ENCODE measurements around the gene ARSK. TPM values are rescaled to one million over a fixed set of nuclear protein-coding genes. Genes with fewer than 3 reads are reported as not detected.

Gene ARSK
- total and polyA plus RNA-seq, 2 donors from 2014 or later, result 4.5 to 5.9 TPM

DNA sequence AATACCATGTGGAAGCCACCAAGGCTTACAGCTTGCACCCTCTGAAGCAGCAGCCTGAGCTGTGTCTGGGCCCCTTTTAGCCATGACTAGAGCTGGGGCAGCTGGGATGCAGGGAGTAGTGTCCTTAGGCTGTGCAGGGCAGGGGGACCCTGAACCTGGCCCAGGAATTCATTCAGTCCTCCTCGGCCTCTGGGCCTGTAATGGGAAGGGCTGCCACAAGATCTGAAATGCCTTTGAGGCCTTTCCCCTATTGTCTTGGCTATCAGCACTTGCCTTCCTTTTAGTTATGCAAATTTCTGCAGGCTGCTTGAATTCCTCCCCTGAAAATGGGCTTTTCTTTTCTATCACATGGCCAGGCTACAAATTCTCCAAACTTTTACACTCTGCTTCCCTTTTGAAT is 74.0 kb downstream of the ARSK start:
- TF ChIP-seq, protein P1, sequence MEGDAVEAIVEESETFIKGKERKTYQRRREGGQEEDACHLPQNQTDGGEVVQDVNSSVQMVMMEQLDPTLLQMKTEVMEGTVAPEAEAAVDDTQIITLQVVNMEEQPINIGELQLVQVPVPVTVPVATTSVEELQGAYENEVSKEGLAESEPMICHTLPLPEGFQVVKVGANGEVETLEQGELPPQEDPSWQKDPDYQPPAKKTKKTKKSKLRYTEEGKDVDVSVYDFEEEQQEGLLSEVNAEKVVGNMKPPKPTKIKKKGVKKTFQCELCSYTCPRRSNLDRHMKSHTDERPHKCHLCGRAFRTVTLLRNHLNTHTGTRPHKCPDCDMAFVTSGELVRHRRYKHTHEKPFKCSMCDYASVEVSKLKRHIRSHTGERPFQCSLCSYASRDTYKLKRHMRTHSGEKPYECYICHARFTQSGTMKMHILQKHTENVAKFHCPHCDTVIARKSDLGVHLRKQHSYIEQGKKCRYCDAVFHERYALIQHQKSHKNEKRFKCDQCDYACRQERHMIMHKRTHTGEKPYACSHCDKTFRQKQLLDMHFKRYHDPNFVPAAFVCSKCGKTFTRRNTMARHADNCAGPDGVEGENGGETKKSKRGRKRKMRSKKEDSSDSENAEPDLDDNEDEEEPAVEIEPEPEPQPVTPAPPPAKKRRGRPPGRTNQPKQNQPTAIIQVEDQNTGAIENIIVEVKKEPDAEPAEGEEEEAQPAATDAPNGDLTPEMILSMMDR (IDR thresholded peaks at IDR 0.05; ENCODE audit: borderline replicate concordance, extremely low read depth, insufficient read depth), result no peak
- Histone ChIP-seq H3K27ac (ENCODE audit: low read depth in 2 of 2, low read length in 2 of 2) (no peak overlapping the region), H3K4me3 (ENCODE audit: low read length in 3 of 3) (no peak overlapping the region), H3K27me3 (ENCODE audit: control insufficient read depth, insufficient read depth, low read length) (no peaks in the 10 kb centered on the region), H3K4me1 (ENCODE audit: control insufficient read depth in 2 of 3, insufficient read depth in 2 of 3, low read depth in 1 of 3, low read length in 3 of 3) (no peaks in the 10 kb centered on the region), H3K9me3 (ENCODE audit: control insufficient read depth in 2 of 3, insufficient read depth in 1 of 3, low read length in 3 of 3) (no peaks in the 10 kb centered on the region), H3K9ac (ENCODE audit: low read length in 3 of 3) (no peak overlapping the region), H3K36me3 (ENCODE audit: control insufficient read depth in 2 of 3, insufficient read depth in 3 of 3, low read length in 3 of 3) (no peaks in the 10 kb centered on the region)
- intact Hi-C loops (cut with DNase I), result no loop called here
- no peak for DNase-seq
- no peak for FAIRE-seq

GRCh38 chr5:95630394-95630917 is 75.6 kb downstream of the ARSK start:
- TF ChIP-seq, protein P1 (IDR thresholded peaks at IDR 0.05; ENCODE audit: borderline replicate concordance, extremely low read depth, insufficient read depth), result no peak
- H3K9ac ChIP-seq (ENCODE audit: low read length in 3 of 3), result no peak overlapping the region
- H3K27ac ChIP-seq (ENCODE audit: low read depth in 2 of 2, low read length in 2 of 2), result no peak overlapping the region

GRCh38 chr5:95631255-95631958 is 76.5 kb downstream of the ARSK start:
- Histone ChIP-seq H3K9me3 (ENCODE audit: control insufficient read depth in 2 of 3, insufficient read depth in 1 of 3, low read length in 3 of 3) (no peaks in the 10 kb centered on the region), H3K27ac (ENCODE audit: low read depth in 2 of 2, low read length in 2 of 2) (no peak overlapping the region), H3K4me3 (ENCODE audit: low read length in 3 of 3) (no peak overlapping the region), H3K27me3 (ENCODE audit: control insufficient read depth, insufficient read depth, low read length) (no peaks in the 10 kb centered on the region), H3K36me3 (ENCODE audit: control insufficient read depth in 2 of 3, insufficient read depth in 3 of 3, low read length in 3 of 3) (no peaks in the 10 kb centered on the region), H3K9ac (ENCODE audit: low read length in 3 of 3) (no peak overlapping the region), H3K4me1 (ENCODE audit: control insufficient read depth in 2 of 3, insufficient read depth in 2 of 3, low read depth in 1 of 3, low read length in 3 of 3) (no peaks in the 10 kb centered on the region)
- FAIRE-seq (no peak), DNase-seq (no peak)
- TF ChIP-seq, protein P1 (IDR thresholded peaks at IDR 0.05; ENCODE audit: borderline replicate concordance, extremely low read depth, insufficient read depth), result no peak
- intact Hi-C loops (cut with DNase I), result no loop called here

More at GRCh38 chr5:95630394-95630917, 75.6 kb downstream of the ARSK start:
- Histone ChIP-seq H3K4me1 (ENCODE audit: control insufficient read depth in 2 of 3, insufficient read depth in 2 of 3, low read depth in 1 of 3, low read length in 3 of 3) (no peaks in the 10 kb centered on the region), H3K4me3 (ENCODE audit: low read length in 3 of 3) (no peak overlapping the region), H3K27me3 (ENCODE audit: control insufficient read depth, insufficient read depth, low read length) (no peaks in the 10 kb centered on the region), H3K36me3 (ENCODE audit: control insufficient read depth in 2 of 3, insufficient read depth in 3 of 3, low read length in 3 of 3) (no peaks in the 10 kb centered on the region), H3K9me3 (ENCODE audit: control insufficient read depth in 2 of 3, insufficient read depth in 1 of 3, low read length in 3 of 3) (no peaks in the 10 kb centered on the region)
- DNase-seq, result no peak
- no peak for FAIRE-seq
- intact Hi-C loops (cut with DNase I), result no loop called here

Data from kidney (tissue), 14 donors.